ENCODE results near the gene CCDC28A.

CCDC28A gene

GRCh38 chr6:138833816-138834539 lies 60.4 kb downstream of the CCDC28A start:
- peak in 10 of 56 donors; percentile 2 to 49 (median 4) for DNase-seq

- no peak for DNase-seq
Observed at GRCh38 chr6:138837246-138837645, 63.7 kb downstream of the CCDC28A start.
